ENCODE results near the gene GSG1L2. TPM values are rescaled to one million over a fixed set of nuclear protein-coding genes. Genes with fewer than 3 reads are reported as not detected.

GSG1L2 gene
- total and polyA plus RNA-seq, 2 experiments from 2014 or later = not detected

DNA sequence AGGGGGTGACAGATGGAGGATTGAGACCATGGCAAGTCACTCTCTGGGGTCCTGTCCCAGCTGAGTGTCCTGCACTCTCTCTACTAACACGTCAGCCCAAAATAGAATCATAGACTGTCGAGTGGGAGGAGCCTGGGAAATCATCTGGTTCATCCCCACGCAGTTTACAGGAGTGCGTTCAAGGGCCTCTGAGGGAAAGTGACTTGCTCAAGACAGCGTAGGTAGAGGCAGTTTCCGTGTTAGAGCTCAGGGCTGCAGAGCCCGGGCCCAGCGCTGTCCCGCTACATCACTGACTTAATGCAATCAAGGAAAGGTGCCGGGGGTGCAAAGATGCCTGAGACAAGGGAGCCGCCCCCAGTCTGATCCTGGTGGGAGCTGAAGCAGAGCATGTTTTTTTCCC, 10.3 kb downstream of the GSG1L2 start:
- DNase-seq (ENCODE audit: low spot score) (no peak), ATAC-seq (no peak)
- no peaks in the 10 kb centered on the region for H3K27me3 ChIP-seq (ENCODE audit: insufficient read depth)

DNA sequence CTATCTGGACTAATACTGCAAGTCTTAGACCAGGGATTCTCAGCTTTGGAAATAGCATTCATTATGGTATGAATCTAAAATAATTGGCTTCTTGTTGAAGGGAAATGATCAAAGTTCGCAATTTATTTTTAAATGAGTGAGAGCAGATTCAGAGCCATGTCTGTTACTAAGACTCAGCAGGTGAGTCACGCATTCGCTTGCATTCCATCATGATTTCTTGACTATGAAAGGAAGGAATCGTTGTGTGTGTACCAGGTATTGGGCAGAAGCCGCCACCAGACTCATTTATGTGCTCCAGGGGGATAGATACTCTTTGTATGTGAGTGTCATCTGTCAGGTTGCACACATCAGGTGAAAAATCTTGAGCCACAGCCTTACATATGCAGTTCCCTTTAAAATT, 10.8 kb downstream of the GSG1L2 start:
- no peaks in the 10 kb centered on the region for H3K27me3 ChIP-seq (ENCODE audit: insufficient read depth)
- H3K79me2 ChIP-seq (replicated peaks; ENCODE audit: insufficient read depth) = no peaks in the 10 kb centered on the region
- no peaks in the 10 kb centered on the region for H3K36me3 ChIP-seq (ENCODE audit: insufficient read depth)
- H3K4me3 Mint-ChIP-seq = no peak overlapping the region
- no peak for ATAC-seq
- H3K4me3 ChIP-seq = no peak overlapping the region
- no peaks in the 10 kb centered on the region for H3K4me1 ChIP-seq (ENCODE audit: insufficient read depth)
- no peak overlapping the region for H3K27ac Mint-ChIP-seq
- no peak for DNase-seq (ENCODE audit: low spot score)
- H3K4me2 ChIP-seq = no peak overlapping the region
- H3K9me3 Mint-ChIP-seq = peaks cover 4% of the 10 kb centered on the region
- no peak overlapping the region for H3K27ac ChIP-seq (ENCODE audit: low read depth)
- no peaks in the 10 kb centered on the region for H3K4me1 Mint-ChIP-seq
- H3K9me2 ChIP-seq (ENCODE audit: insufficient read depth) = 0 out of 2 replicates have a peak, but pooled peaks cover 6% of the 10 kb centered on the region
- H3F3A ChIP-seq (replicated peaks; ENCODE audit: low read depth) = no peaks in the 10 kb centered on the region
- no peak overlapping the region for H2AFZ ChIP-seq
- peaks cover 5% of the 10 kb centered on the region for H3K27me3 Mint-ChIP-seq (ENCODE audit: insufficient read depth, low read depth, poor library complexity)
- no peaks in the 10 kb centered on the region for H3K36me3 Mint-ChIP-seq (ENCODE audit: low read depth)
- no peaks in the 10 kb centered on the region for H4K20me1 ChIP-seq (replicated peaks; ENCODE audit: insufficient read depth)
- TF ChIP-seq POLR2AphosphoS5 (IDR thresholded peaks at IDR 0.05; ENCODE audit: low read depth) (no peak), STAT1 (IDR thresholded peaks at IDR 0.05; ENCODE audit: unreplicated experiment) (no peak), NANOG (IDR thresholded peaks at IDR 0.05; ENCODE audit: borderline replicate concordance) (no peak), JUNB (IDR thresholded peaks at IDR 0.05; ENCODE audit: unreplicated experiment) (no peak), CREB1 (CRISPR knock-in tag; IDR thresholded peaks at IDR 0.05; ENCODE audit: low read depth) (no peak), ZNF331 (CRISPR knock-in tag; IDR thresholded peaks at IDR 0.05; ENCODE audit: low read depth) (no peak), EZH2 (IDR thresholded peaks at IDR 0.05; ENCODE audit: low read depth, unreplicated experiment) (no peak)
- TF ChIP-seq, protein P1, sequence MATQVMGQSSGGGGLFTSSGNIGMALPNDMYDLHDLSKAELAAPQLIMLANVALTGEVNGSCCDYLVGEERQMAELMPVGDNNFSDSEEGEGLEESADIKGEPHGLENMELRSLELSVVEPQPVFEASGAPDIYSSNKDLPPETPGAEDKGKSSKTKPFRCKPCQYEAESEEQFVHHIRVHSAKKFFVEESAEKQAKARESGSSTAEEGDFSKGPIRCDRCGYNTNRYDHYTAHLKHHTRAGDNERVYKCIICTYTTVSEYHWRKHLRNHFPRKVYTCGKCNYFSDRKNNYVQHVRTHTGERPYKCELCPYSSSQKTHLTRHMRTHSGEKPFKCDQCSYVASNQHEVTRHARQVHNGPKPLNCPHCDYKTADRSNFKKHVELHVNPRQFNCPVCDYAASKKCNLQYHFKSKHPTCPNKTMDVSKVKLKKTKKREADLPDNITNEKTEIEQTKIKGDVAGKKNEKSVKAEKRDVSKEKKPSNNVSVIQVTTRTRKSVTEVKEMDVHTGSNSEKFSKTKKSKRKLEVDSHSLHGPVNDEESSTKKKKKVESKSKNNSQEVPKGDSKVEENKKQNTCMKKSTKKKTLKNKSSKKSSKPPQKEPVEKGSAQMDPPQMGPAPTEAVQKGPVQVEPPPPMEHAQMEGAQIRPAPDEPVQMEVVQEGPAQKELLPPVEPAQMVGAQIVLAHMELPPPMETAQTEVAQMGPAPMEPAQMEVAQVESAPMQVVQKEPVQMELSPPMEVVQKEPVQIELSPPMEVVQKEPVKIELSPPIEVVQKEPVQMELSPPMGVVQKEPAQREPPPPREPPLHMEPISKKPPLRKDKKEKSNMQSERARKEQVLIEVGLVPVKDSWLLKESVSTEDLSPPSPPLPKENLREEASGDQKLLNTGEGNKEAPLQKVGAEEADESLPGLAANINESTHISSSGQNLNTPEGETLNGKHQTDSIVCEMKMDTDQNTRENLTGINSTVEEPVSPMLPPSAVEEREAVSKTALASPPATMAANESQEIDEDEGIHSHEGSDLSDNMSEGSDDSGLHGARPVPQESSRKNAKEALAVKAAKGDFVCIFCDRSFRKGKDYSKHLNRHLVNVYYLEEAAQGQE (IDR thresholded peaks at IDR 0.05; ENCODE audit: unreplicated experiment) = no peak
- TF ChIP-seq, protein P2, sequence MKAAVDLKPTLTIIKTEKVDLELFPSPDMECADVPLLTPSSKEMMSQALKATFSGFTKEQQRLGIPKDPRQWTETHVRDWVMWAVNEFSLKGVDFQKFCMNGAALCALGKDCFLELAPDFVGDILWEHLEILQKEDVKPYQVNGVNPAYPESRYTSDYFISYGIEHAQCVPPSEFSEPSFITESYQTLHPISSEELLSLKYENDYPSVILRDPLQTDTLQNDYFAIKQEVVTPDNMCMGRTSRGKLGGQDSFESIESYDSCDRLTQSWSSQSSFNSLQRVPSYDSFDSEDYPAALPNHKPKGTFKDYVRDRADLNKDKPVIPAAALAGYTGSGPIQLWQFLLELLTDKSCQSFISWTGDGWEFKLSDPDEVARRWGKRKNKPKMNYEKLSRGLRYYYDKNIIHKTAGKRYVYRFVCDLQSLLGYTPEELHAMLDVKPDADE (IDR thresholded peaks at IDR 0.05) = no peak
- TF ChIP-seq, protein P3, sequence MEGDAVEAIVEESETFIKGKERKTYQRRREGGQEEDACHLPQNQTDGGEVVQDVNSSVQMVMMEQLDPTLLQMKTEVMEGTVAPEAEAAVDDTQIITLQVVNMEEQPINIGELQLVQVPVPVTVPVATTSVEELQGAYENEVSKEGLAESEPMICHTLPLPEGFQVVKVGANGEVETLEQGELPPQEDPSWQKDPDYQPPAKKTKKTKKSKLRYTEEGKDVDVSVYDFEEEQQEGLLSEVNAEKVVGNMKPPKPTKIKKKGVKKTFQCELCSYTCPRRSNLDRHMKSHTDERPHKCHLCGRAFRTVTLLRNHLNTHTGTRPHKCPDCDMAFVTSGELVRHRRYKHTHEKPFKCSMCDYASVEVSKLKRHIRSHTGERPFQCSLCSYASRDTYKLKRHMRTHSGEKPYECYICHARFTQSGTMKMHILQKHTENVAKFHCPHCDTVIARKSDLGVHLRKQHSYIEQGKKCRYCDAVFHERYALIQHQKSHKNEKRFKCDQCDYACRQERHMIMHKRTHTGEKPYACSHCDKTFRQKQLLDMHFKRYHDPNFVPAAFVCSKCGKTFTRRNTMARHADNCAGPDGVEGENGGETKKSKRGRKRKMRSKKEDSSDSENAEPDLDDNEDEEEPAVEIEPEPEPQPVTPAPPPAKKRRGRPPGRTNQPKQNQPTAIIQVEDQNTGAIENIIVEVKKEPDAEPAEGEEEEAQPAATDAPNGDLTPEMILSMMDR (conservative IDR thresholded peaks at IDR 0.05; ENCODE audit: low read depth in 2 of 2) = no peak

More for the DNA sequence above, 10.3 kb downstream of the GSG1L2 start:
- Mint-ChIP-seq H3K9me3 (peaks cover 4% of the 10 kb centered on the region), H3K4me1 (no peaks in the 10 kb centered on the region), H3K4me3 (no peak overlapping the region), H3K27me3 (ENCODE audit: insufficient read depth, low read depth, poor library complexity) (peaks cover 5% of the 10 kb centered on the region), H3K36me3 (ENCODE audit: low read depth) (no peaks in the 10 kb centered on the region), H3K27ac (no peak overlapping the region)
- Histone ChIP-seq H3F3A (replicated peaks; ENCODE audit: low read depth) (no peaks in the 10 kb centered on the region), H3K4me1 (ENCODE audit: insufficient read depth) (no peaks in the 10 kb centered on the region), H3K4me2 (no peak overlapping the region), H3K4me3 (no peak overlapping the region), H3K9me2 (ENCODE audit: insufficient read depth) (0 out of 2 replicates have a peak, but pooled peaks cover 6% of the 10 kb centered on the region), H3K27ac (ENCODE audit: low read depth) (no peak overlapping the region), H4K20me1 (replicated peaks; ENCODE audit: insufficient read depth) (no peaks in the 10 kb centered on the region), H2AFZ (no peak overlapping the region; the same call in 1 of the 2 replicates), H3K36me3 (ENCODE audit: insufficient read depth) (no peaks in the 10 kb centered on the region), H3K79me2 (replicated peaks; ENCODE audit: insufficient read depth) (no peaks in the 10 kb centered on the region)
- TF ChIP-seq CREB1 (CRISPR knock-in tag; IDR thresholded peaks at IDR 0.05; ENCODE audit: low read depth) (no peak), ZNF114 (CRISPR knock-in tag; IDR thresholded peaks at IDR 0.05) (no peak), EZH2 (IDR thresholded peaks at IDR 0.05; ENCODE audit: low read depth, unreplicated experiment) (no peak), ZNF331 (CRISPR knock-in tag; IDR thresholded peaks at IDR 0.05; ENCODE audit: low read depth) (no peak), JUNB (IDR thresholded peaks at IDR 0.05; ENCODE audit: unreplicated experiment) (no peak)
- TF ChIP-seq, protein P1 (IDR thresholded peaks at IDR 0.05; ENCODE audit: unreplicated experiment) = no peak

Measured in GM23338 (cell line).